K562 (cell line): ENCODE results near the gene LAX1.

ENCODE experiments used
- BHLHE40 ChIP-seq: IDR thresholded peaks from 2 replicates; pipeline ENCODE4 v1.6.1; 2011; ENCODE audit warnings: low read length, improper control_type of control experiment
- CREM ChIP-seq: IDR thresholded peaks from 2 replicates; pipeline ENCODE4 v1.6.1; 2014; ENCODE audit warnings: antibody characterized with exemption, low read depth
- DACH1 ChIP-seq: fragments of 450-650 bp; IDR thresholded peaks from 2 replicates; pipeline ENCODE4 v1.6.1; 2018; ENCODE audit not compliant: partially characterized antibody
- ELF1 ChIP-seq: fragments of 200-800 bp; sonication (Bioruptor generic); IDR thresholded peaks from 2 replicates; pipeline ENCODE4 v1.6.1; 2016; ENCODE audit warnings: missing genetic modification characterization, missing compliant biosample characterization
- FOSL1 ChIP-seq: fragments of 200-800 bp; sonication (Bioruptor generic); conservative IDR thresholded peaks from 2 replicates; pipeline ENCODE4 v1.6.1; 2016; ENCODE audit warnings: missing genetic modification characterization, missing compliant biosample characterization
- SMARCB1 ChIP-seq: IDR thresholded peaks from 2 replicates; pipeline ENCODE4 v1.6.1; 2011; ENCODE audit warnings: improper control_type of control experiment, low read depth; ENCODE audit not compliant: insufficient read length
- ZEB2 ChIP-seq: fragments of 450-650 bp; IDR thresholded peaks from 2 replicates; pipeline ENCODE4 v1.6.1; 2016
- TF ChIP-seq, protein P1 (sequence below), 3 experiments: IDR thresholded peaks in 2 of 3; conservative IDR thresholded peaks in 1 of 3; 2 replicates each; pipeline ENCODE4 v1.5.1; 2011 to 2012; ENCODE audit warnings: low read length in 3 of 3, mild to moderate bottlenecking in 3 of 3, control low read depth in 2 of 3, improper control_type of control experiment in 1 of 3, inconsistent platforms in 1 of 3, low read depth in 1 of 3, mixed read lengths in 1 of 3, moderate library complexity in 1 of 3; ENCODE audit not compliant: insufficient read depth in 2 of 3
- TF ChIP-seq, protein P2 (sequence below): fragments of 250-450 bp; sonication (Bioruptor Pico); IDR thresholded peaks from 2 replicates; pipeline ENCODE4 v1.4.0; 2020; ENCODE audit warnings: mild to moderate bottlenecking, moderate library complexity
- TF ChIP-seq, protein P3 (sequence below): IDR thresholded peaks from 3 replicates; pipeline ENCODE4 v1.6.1; 2011; ENCODE audit warnings: borderline replicate concordance, mild to moderate bottlenecking; ENCODE audit not compliant: insufficient read length, insufficient read depth
- TF ChIP-seq, protein P4 (sequence below): sonication (generic); formaldehyde crosslinking; IDR thresholded peaks from 2 replicates; pipeline ENCODE4 v1.4.0; 2020; ENCODE audit warnings: mild to moderate bottlenecking, missing genetic modification reagents

DNA sequence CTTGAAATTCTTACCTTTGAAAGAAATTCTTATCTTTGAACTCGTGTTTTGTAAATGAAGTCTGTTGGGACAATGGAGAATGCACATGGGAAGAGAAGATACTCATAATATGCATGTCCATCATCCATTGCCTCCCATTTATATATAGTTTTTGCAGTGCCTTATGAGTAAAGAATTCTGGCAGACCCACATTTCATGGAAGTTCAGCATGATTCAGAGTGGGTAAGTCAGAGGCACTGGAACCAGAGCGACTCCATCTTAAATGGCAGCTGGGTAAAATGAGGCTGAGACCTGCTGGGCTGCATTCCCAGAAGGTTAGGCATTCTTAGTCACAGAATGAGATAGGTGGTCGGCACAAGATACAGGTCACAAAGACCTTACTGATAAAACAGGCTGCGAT lies 13.8 kb downstream of the LAX1 start:
- TF ChIP-seq BHLHE40 (no peak), ZEB2 (no peak), CREM (no peak), ELF1 (tag) (no peak), DACH1 (no peak), SMARCB1 (no peak), FOSL1 (tag) (no peak)
- TF ChIP-seq, protein P1, sequence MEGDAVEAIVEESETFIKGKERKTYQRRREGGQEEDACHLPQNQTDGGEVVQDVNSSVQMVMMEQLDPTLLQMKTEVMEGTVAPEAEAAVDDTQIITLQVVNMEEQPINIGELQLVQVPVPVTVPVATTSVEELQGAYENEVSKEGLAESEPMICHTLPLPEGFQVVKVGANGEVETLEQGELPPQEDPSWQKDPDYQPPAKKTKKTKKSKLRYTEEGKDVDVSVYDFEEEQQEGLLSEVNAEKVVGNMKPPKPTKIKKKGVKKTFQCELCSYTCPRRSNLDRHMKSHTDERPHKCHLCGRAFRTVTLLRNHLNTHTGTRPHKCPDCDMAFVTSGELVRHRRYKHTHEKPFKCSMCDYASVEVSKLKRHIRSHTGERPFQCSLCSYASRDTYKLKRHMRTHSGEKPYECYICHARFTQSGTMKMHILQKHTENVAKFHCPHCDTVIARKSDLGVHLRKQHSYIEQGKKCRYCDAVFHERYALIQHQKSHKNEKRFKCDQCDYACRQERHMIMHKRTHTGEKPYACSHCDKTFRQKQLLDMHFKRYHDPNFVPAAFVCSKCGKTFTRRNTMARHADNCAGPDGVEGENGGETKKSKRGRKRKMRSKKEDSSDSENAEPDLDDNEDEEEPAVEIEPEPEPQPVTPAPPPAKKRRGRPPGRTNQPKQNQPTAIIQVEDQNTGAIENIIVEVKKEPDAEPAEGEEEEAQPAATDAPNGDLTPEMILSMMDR (IDR thresholded peaks at IDR 0.05 in 2 of 3, conservative IDR thresholded peaks at IDR 0.05 in 1 of 3; ENCODE audit: insufficient read depth in 2 of 3, low read depth in 1 of 3, low read length in 3 of 3), result no peak
- TF ChIP-seq, protein P2, sequence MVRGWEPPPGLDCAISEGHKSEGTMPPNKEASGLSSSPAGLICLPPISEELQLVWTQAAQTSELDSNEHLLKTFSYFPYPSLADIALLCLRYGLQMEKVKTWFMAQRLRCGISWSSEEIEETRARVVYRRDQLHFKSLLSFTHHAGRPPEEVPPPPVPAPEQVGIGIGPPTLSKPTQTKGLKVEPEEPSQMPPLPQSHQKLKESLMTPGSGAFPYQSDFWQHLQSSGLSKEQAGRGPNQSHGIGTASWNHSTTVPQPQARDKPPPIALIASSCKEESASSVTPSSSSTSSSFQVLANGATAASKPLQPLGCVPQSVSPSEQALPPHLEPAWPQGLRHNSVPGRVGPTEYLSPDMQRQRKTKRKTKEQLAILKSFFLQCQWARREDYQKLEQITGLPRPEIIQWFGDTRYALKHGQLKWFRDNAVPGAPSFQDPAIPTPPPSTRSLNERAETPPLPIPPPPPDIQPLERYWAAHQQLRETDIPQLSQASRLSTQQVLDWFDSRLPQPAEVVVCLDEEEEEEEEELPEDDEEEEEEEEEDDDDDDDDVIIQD (CRISPR knock-in tag), result no peak
- TF ChIP-seq, protein P3, sequence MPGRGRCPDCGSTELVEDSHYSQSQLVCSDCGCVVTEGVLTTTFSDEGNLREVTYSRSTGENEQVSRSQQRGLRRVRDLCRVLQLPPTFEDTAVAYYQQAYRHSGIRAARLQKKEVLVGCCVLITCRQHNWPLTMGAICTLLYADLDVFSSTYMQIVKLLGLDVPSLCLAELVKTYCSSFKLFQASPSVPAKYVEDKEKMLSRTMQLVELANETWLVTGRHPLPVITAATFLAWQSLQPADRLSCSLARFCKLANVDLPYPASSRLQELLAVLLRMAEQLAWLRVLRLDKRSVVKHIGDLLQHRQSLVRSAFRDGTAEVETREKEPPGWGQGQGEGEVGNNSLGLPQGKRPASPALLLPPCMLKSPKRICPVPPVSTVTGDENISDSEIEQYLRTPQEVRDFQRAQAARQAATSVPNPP, result no peak
- TF ChIP-seq, protein P4, sequence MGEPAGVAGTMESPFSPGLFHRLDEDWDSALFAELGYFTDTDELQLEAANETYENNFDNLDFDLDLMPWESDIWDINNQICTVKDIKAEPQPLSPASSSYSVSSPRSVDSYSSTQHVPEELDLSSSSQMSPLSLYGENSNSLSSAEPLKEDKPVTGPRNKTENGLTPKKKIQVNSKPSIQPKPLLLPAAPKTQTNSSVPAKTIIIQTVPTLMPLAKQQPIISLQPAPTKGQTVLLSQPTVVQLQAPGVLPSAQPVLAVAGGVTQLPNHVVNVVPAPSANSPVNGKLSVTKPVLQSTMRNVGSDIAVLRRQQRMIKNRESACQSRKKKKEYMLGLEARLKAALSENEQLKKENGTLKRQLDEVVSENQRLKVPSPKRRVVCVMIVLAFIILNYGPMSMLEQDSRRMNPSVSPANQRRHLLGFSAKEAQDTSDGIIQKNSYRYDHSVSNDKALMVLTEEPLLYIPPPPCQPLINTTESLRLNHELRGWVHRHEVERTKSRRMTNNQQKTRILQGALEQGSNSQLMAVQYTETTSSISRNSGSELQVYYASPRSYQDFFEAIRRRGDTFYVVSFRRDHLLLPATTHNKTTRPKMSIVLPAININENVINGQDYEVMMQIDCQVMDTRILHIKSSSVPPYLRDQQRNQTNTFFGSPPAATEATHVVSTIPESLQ (CRISPR knock-in tag), result no peak
